ENCODE results near the gene KDM4B.

GRCh38 chr19:5188548-5189317, 219.8 kb downstream of the KDM4B start:
- no peak for TF ChIP-seq CTCF (IDR thresholded peaks at IDR 0.05)
- no peak for TF ChIP-seq POLR2A (IDR thresholded peaks at IDR 0.05)

Measured in Peyer's patch (tissue), 4 donors.